Naive thymus-derived CD8-positive, alpha-beta T cell (primary cell): Measurements from ENCODE around the gene LYRM9. TPM values are rescaled to one million over a fixed set of nuclear protein-coding genes. Genes with fewer than 3 reads are reported as not detected.
A peak's percentile ranks its signal among the peaks of the same experiment; 100 is the strongest.

Experiments used
- ATAC-seq, 2 donors: fragments of 150-1000 bp; cut with Tn5 transposase in 1 of 2; sonication (Bioruptor Pico), chemical (Tn5 transposase) in 1 of 2; 1 replicate in 1 of 2; 2 replicates in 1 of 2; pipeline ENCODE4 v1.10.0; 2021; ENCODE audit warnings: mild to moderate bottlenecking in 2 of 2, moderate library complexity in 2 of 2
- POLR2A ChIA-PET: fragments of 350-600 bp; sonication (Branson Sonifier 250); formaldehyde crosslinking; loops from one replicate; lab custom pipeline; 2021; ENCODE audit warnings: antibody characterized with exemption; lab: Charles Lee
- DNase-seq, 10 donors: peaks; one replicate each; pipeline versions ENCODE4 v3.0.0 to v3.0.0-alpha.2; 2020 to 2022
- H3K27ac Mint-ChIP-seq, 10 donors: one replicate each; pipeline ENCODE4 v1.8.0; 2020 to 2022; ENCODE audit warnings: mild to moderate bottlenecking in 10 of 10, mixed read lengths in 10 of 10, moderate library complexity in 4 of 10, inconsistent platforms in 1 of 10
- H3K27me3 Mint-ChIP-seq, 5 donors: one replicate each; pipeline ENCODE4 v1.8.0; 2021 to 2022; ENCODE audit warnings: mixed read lengths in 5 of 5
- H3K36me3 Mint-ChIP-seq, 3 donors: one replicate each; pipeline ENCODE4 v1.8.0; 2020 to 2022; ENCODE audit warnings: mixed read lengths in 3 of 3, mild to moderate bottlenecking in 2 of 3, inconsistent platforms in 1 of 3
- H3K4me1 Mint-ChIP-seq, 4 donors: one replicate each; pipeline ENCODE4 v1.8.0; 2021 to 2022; ENCODE audit warnings: mixed read lengths in 4 of 4
- H3K4me3 Mint-ChIP-seq, 10 donors: one replicate each; pipeline ENCODE4 v1.8.0; 2020 to 2022; ENCODE audit warnings: mild to moderate bottlenecking in 10 of 10, mixed read lengths in 10 of 10, moderate library complexity in 6 of 10, inconsistent platforms in 1 of 10
- H3K9me3 Mint-ChIP-seq, 9 donors: one replicate each; pipeline ENCODE4 v1.8.0; 2020 to 2022; ENCODE audit warnings: mixed read lengths in 9 of 9, mild to moderate bottlenecking in 3 of 9, inconsistent platforms in 1 of 9, moderate library complexity in 1 of 9
- polyA plus RNA-seq, 3 donors: library from polyadenylated mRNA; unstranded; fragments of 300-500 nt; fragmentation: Illumina TruSeq; gene quantifications; one replicate each; pipeline ENCODE4 v1.2.3, GENCODE V29; 2021
- total RNA-seq, 8 experiments: library from RNA in 2 of 8; stranded (reverse) in 2 of 8; gene quantifications; one replicate each; pipeline ENCODE4 v1.2.3 and lab custom pipeline; 2021 to 2026

Gene LYRM9
- total and polyA plus RNA-seq, 5 experiments from 2014 or later, result 20.8 to 30.9 (median 22.6) TPM

- DNase-seq (no peak), ATAC-seq (no peak)
- Mint-ChIP-seq H3K9me3 (peaks cover 0 to 2% (median 0%) of the 10 kb centered on the region in 9 donors), H3K4me1 (no peaks in the 10 kb centered on the region), H3K27me3 (peaks cover 3 to 31% (median 10%) of the 10 kb centered on the region in 5 donors), H3K27ac (no peak overlapping the region), H3K36me3 (peaks cover 0 to 2% (median 0%) of the 10 kb centered on the region in 3 donors), H3K4me3 (no peak overlapping the region)
- POLR2A ChIA-PET, result interaction anchor here (0.5 kb wide), 1 partner anchor 137 kb away, joined by 3 read pairs; no protein-coding TSS in a partner anchor
Measured at GRCh38 chr17:27904534-27905446, 11.6 kb upstream of the LYRM9 start.

GRCh38 chr17:27904114-27904513 is 10.9 kb upstream of the LYRM9 start:
- H3K27ac Mint-ChIP-seq, result no peak overlapping the region
- POLR2A ChIA-PET, result no interaction called here
- peaks cover 0 to 2% (median 0%) of the 10 kb centered on the region in 3 donors for H3K36me3 Mint-ChIP-seq
- H3K9me3 Mint-ChIP-seq, result peaks cover 0 to 2% (median 0%) of the 10 kb centered on the region in 9 donors
- ATAC-seq (no peak), DNase-seq (no peak)
- no peak overlapping the region for H3K4me3 Mint-ChIP-seq
- H3K27me3 Mint-ChIP-seq, result peaks cover 3 to 33% (median 10%) of the 10 kb centered on the region in 5 donors
- H3K4me1 Mint-ChIP-seq, result no peaks in the 10 kb centered on the region

DNA sequence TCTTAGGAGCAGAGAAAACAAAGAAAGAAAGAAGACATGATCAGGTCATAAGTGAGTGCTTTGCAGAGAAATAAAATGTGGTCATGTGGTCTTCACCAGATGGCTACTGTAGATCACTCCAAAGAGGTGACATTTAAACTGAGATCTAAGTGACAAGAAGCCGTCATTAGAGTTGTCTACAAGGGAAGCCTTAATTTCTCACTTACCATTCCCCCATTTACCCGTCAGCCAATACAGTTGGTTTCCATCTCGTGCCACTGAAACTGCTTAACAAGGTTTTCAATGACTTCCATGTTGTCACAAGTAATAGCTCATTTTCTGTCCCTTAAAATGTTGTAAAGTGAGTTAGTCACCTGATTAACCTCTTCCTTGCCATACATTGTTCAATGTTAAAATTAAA is 6.4 kb upstream of the LYRM9 start:
- Mint-ChIP-seq H3K4me1 (no peaks in the 10 kb centered on the region), H3K36me3 (peaks cover 0 to 2% (median 0%) of the 10 kb centered on the region in 3 donors), H3K4me3 (no peak overlapping the region), H3K27ac (no peak overlapping the region), H3K9me3 (peaks cover 0 to 2% (median 0%) of the 10 kb centered on the region in 9 donors), H3K27me3 (peaks cover 7 to 48% (median 28%) of the 10 kb centered on the region in 5 donors)
- POLR2A ChIA-PET, result no interaction called here
- ATAC-seq (no peak), DNase-seq (no peak)

- no peak for DNase-seq
- H3K9me3 Mint-ChIP-seq, result no peaks in the 10 kb centered on the region
- H3K27me3 Mint-ChIP-seq, result peaks cover 7 to 46% (median 25%) of the 10 kb centered on the region in 5 donors
- POLR2A ChIA-PET, result no interaction called here
- H3K36me3 Mint-ChIP-seq, result peaks cover 0 to 2% (median 0%) of the 10 kb centered on the region in 3 donors
- ATAC-seq, result no peak
- no peak overlapping the region for H3K4me3 Mint-ChIP-seq
- H3K27ac Mint-ChIP-seq, result peak overlapping the region in 2 of 10 donors; percentile 4 to 44
- H3K4me1 Mint-ChIP-seq, result peaks cover 5 to 13% (median 8%) of the 10 kb centered on the region in 4 donors
Measured at GRCh38 chr17:27898096-27898495, 4.9 kb upstream of the LYRM9 start.

- POLR2A ChIA-PET, result no interaction called here
- Mint-ChIP-seq H3K27me3 (peaks cover 7 to 46% (median 25%) of the 10 kb centered on the region in 5 donors), H3K4me1 (peaks cover 8 to 23% (median 16%) of the 10 kb centered on the region in 4 donors), H3K4me3 (no peak overlapping the region), H3K36me3 (no peaks in the 10 kb centered on the region), H3K9me3 (no peaks in the 10 kb centered on the region), H3K27ac (no peak overlapping the region)
- ATAC-seq, result no peak
- no peak for DNase-seq
Measured at GRCh38 chr17:27896701-27897100, 3.5 kb upstream of the LYRM9 start.

DNA sequence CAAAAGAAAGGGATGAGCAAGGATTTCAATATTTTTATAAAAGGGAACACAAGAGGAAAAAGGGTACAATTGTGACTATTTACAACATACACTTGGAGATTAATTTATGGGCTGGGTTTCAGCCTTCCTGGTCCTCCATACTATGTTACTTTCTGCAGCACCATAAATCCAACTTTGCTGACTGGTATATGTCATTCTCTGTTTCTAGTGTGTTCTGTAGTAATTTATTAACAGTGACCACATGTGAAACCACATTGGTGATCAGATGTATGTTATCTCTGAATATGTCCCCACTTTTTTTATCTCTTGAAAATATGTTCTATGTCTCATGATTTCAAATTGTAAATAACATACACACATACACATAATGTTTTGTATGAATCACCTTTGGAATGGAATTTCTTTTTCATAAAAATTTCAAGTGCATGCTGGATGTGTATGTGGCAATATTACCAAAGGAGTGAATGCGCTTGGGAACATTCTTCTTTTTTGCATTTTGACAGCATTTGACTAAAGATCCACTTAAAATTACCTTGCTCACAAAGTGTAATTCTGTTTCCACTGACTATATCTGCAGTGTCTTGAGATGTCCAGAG is 2.9 kb upstream of the LYRM9 start:
- no peaks in the 10 kb centered on the region for H3K36me3 Mint-ChIP-seq
- H3K27ac Mint-ChIP-seq, result no peak overlapping the region
- H3K4me1 Mint-ChIP-seq, result peaks cover 13 to 29% (median 21%) of the 10 kb centered on the region in 4 donors
- DNase-seq (no peak), ATAC-seq (no peak)
- no peaks in the 10 kb centered on the region for H3K9me3 Mint-ChIP-seq
- H3K27me3 Mint-ChIP-seq, result peaks cover 7 to 46% (median 25%) of the 10 kb centered on the region in 5 donors
- POLR2A ChIA-PET, result no interaction called here
- no peak overlapping the region for H3K4me3 Mint-ChIP-seq

GRCh38 chr17:27895123-27895895 is 2.1 kb upstream of the LYRM9 start:
- no peak for DNase-seq
- H3K4me1 Mint-ChIP-seq, result peaks cover 14 to 32% (median 23%) of the 10 kb centered on the region in 4 donors
- no peak for ATAC-seq
- H3K27me3 Mint-ChIP-seq, result peaks cover 7 to 46% (median 25%) of the 10 kb centered on the region in 5 donors
- POLR2A ChIA-PET, result interaction anchor here (5.7 kb wide), 1 partner anchor 89 kb away, joined by 89 read pairs; no protein-coding TSS in a partner anchor
- H3K36me3 Mint-ChIP-seq, result no peaks in the 10 kb centered on the region
- H3K4me3 Mint-ChIP-seq, result no peak overlapping the region
- H3K9me3 Mint-ChIP-seq, result no peaks in the 10 kb centered on the region
- H3K27ac Mint-ChIP-seq, result no peak overlapping the region

DNA sequence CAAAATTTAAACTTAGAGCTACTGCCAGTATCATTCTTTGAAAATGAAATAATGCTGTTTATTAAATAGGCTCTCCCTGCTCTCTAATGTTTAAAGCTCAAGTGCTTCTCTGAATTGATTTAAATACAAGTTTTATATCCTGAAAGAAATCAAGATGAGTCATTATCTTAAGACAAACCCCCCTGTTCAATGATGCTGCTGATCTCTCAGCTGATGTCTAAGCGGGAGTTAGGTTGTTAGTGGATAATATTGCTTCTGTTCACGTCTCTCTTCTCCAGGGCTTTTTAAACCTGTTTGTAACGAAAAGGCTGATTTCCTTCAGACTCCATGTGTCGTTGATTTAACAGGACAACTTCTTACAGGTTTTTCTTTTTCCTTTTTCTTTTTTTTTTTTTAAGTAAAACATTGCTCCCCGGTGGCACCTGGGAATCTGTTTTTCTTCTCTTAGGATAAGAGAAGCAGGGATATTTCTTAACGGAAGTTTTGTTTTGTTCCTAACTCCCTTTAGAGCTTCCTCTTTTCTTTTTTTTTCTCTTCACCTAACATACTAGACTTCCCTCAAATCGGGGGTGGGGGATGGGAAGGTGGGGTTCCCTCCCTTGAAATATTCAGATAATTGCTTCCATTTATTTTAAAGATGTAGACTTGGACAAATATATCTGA is 807 bp upstream of the LYRM9 start:
- Mint-ChIP-seq H3K4me3 (peak overlapping the region; percentile 35 to 90 (median 88)), H3K9me3 (no peaks in the 10 kb centered on the region), H3K27ac (peak overlapping the region in 5 of 10 donors; percentile 57 to 90 (median 64)), H3K4me1 (peaks cover 14 to 32% (median 23%) of the 10 kb centered on the region in 4 donors), H3K36me3 (no peaks in the 10 kb centered on the region), H3K27me3 (peaks cover 7 to 42% (median 24%) of the 10 kb centered on the region in 5 donors)
- DNase-seq, result no peak
- POLR2A ChIA-PET, result interaction anchor here (1.0 to 5.7 kb wide), 7 partner anchors 9 to 92 kb away, joined by 3 to 89 read pairs (median 6); no protein-coding TSS in a partner anchor
- no peak for ATAC-seq

GRCh38 chr17:27892542-27892865 is 661 bp downstream of the LYRM9 start:
- H3K4me3 Mint-ChIP-seq, result peak overlapping the region; percentile 73 to 90 (median 88)
- DNase-seq (no peak), ATAC-seq (no peak)
- peak overlapping the region; percentile 57 to 93 (median 79) for H3K27ac Mint-ChIP-seq
- peaks cover 20 to 38% (median 25%) of the 10 kb centered on the region in 4 donors for H3K4me1 Mint-ChIP-seq
- peaks cover 6 to 36% (median 21%) of the 10 kb centered on the region in 5 donors for H3K27me3 Mint-ChIP-seq
- no peaks in the 10 kb centered on the region for H3K9me3 Mint-ChIP-seq
- H3K36me3 Mint-ChIP-seq, result peaks cover 0 to 4% (median 0%) of the 10 kb centered on the region in 3 donors
- POLR2A ChIA-PET, result interaction anchor here (0.6 to 5.7 kb wide), 12 partner anchors 8 to 443 kb away, joined by 3 to 89 read pairs (median 4); partner anchors contain the start of genes IFT20, NLK and TNFAIP1

DNA sequence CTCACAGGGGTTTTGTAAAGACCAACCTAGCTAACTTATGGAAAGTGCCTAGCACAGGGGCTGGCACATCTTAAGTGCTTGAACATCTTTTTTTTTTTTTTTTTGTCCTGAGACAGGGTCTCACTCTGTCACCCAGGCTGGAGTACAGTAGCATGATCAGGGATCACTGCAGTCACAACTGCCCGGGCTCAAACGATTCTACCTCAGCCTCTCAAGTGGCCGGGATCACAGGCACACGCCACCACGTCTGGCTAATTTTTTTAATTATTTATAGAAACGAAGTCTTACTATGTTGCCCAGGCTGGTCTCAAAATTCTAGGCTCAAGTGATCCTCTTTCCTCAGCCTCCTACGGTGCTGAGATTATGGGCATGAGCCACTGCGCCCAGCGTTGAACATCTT is 1.3 kb downstream of the LYRM9 start:
- peak overlapping the region in 2 of 10 donors; percentile 44 to 93 for H3K27ac Mint-ChIP-seq
- H3K9me3 Mint-ChIP-seq, result no peaks in the 10 kb centered on the region
- POLR2A ChIA-PET, result interaction anchor here (0.6 to 5.7 kb wide), 7 partner anchors 7 to 1453 kb away, joined by 3 to 89 read pairs (median 4); no protein-coding TSS in a partner anchor
- peaks cover 0 to 4% (median 0%) of the 10 kb centered on the region in 3 donors for H3K36me3 Mint-ChIP-seq
- H3K4me1 Mint-ChIP-seq, result peaks cover 22 to 38% (median 26%) of the 10 kb centered on the region in 4 donors
- no peak for DNase-seq
- no peak for ATAC-seq
- H3K4me3 Mint-ChIP-seq, result peak overlapping the region in 4 of 10 donors; percentile 85 to 90 (median 88)
- peaks cover 2 to 29% (median 17%) of the 10 kb centered on the region in 5 donors for H3K27me3 Mint-ChIP-seq

GRCh38 chr17:27889711-27890251 is 3.4 kb downstream of the LYRM9 start:
- Mint-ChIP-seq H3K27me3 (peaks cover 0 to 10% (median 3%) of the 10 kb centered on the region in 5 donors), H3K27ac (peak overlapping the region in 2 of 10 donors; percentile 45 to 60), H3K9me3 (no peaks in the 10 kb centered on the region), H3K36me3 (peaks cover 0 to 4% (median 0%) of the 10 kb centered on the region in 3 donors), H3K4me1 (peaks cover 22 to 38% (median 27%) of the 10 kb centered on the region in 4 donors), H3K4me3 (no peak overlapping the region)
- POLR2A ChIA-PET, result interaction anchor here (5.7 kb wide), 1 partner anchor 83 kb away, joined by 89 read pairs; no protein-coding TSS in a partner anchor
- ATAC-seq, result no peak
- no peak for DNase-seq
